C4-2B (cell line): ENCODE results near the gene CYB561D2.
A peak's percentile ranks its signal among the peaks of the same experiment; 100 is the strongest.

ENCODE experiments used
- H3K27ac ChIP-seq: fragments of 450-650 bp; 2 replicates; pipeline ENCODE4 v1.5.1; 2017
- ZFX ChIP-seq: fragments of 450-650 bp; IDR thresholded peaks from 2 replicates; pipeline ENCODE4 v1.6.1; 2017
- TF ChIP-seq, protein P1 (sequence below): fragments of 450-650 bp; conservative IDR thresholded peaks from 2 replicates; pipeline ENCODE4 v1.5.1; 2017; ENCODE audit warnings: mild to moderate bottlenecking

CYB561D2 gene

DNA sequence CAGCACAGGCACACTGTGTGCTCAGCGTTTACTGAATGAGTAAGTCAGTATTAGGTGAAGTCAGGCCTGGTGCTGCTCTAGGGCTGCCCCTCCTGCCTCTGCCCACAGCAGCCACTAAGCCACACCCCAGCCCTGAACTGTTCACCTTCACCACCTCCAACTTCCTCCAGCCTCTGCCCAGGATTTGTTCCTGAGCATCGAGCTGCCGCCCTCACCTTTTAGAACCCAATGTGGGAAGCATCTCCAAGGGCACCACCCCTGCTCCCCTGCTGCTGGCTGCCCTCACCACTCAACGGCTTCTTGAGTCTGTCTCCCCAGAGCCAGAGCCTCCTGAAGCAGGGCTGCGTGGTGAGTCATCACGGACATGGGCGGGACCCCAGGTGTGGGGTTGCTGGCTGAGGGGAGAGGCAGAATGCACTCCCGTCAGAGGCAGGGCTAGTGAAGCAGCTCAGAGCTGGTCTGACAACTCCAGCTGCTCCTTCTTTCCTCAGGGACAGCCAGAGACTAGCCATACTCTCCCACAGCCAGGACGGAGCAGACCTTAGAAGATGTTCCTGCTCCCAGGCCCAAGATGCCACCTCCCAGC, 33.9 kb upstream of the CYB561D2 start:
- no peak for TF ChIP-seq ZFX
- TF ChIP-seq, protein P1, sequence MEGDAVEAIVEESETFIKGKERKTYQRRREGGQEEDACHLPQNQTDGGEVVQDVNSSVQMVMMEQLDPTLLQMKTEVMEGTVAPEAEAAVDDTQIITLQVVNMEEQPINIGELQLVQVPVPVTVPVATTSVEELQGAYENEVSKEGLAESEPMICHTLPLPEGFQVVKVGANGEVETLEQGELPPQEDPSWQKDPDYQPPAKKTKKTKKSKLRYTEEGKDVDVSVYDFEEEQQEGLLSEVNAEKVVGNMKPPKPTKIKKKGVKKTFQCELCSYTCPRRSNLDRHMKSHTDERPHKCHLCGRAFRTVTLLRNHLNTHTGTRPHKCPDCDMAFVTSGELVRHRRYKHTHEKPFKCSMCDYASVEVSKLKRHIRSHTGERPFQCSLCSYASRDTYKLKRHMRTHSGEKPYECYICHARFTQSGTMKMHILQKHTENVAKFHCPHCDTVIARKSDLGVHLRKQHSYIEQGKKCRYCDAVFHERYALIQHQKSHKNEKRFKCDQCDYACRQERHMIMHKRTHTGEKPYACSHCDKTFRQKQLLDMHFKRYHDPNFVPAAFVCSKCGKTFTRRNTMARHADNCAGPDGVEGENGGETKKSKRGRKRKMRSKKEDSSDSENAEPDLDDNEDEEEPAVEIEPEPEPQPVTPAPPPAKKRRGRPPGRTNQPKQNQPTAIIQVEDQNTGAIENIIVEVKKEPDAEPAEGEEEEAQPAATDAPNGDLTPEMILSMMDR, result no peak
- no peak overlapping the region for H3K27ac ChIP-seq

- TF ChIP-seq ZFX, result no peak
- TF ChIP-seq, protein P1, result no peak
- no peak overlapping the region for H3K27ac ChIP-seq
These were observed 33.4 kb upstream of the CYB561D2 start for GRCh38 chr3:50317300-50317699.

DNA sequence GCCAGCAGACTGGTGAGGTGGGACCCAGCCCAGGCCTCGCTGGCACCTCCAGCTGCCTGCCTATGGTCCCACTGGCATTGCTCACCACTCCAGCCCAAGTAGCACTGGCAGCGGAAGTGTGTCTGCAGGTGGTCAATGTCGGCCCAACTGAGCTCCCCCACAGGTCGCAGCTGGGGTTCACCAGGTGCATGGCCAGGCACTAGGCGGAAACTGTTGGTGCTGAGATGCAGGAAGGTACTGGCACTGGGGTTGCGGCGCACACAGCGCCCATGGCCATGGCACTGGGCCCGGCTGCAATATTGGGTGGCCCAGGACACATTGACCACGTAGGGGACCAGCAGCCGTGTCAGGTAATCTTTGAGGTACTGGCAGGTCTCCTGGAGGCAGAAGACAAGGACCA, 32.5 kb upstream of the CYB561D2 start:
- no peak overlapping the region for H3K27ac ChIP-seq
- TF ChIP-seq, protein P1, result no peak
- TF ChIP-seq ZFX, result no peak

DNA sequence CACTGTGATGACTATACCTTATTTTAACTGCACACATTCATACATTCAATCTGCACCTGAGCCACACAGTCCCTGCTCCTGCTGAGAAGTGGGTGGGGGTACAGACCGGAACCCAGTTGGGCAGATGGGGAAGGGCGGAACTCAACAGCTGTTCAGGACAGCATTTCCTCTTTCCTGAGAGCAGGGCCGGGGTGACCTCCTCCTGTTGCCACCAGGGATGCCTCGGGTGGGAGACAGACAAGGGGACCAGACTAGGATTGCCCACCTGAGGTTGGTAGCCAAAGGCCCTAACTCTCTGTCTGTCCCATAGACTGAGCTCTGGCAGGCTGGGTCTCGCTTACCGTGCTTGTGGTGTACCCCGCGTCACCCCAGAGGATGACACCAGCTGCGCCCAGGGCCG, 32.0 kb upstream of the CYB561D2 start:
- no peak for TF ChIP-seq ZFX
- TF ChIP-seq, protein P1, result no peak
- no peak overlapping the region for H3K27ac ChIP-seq

DNA sequence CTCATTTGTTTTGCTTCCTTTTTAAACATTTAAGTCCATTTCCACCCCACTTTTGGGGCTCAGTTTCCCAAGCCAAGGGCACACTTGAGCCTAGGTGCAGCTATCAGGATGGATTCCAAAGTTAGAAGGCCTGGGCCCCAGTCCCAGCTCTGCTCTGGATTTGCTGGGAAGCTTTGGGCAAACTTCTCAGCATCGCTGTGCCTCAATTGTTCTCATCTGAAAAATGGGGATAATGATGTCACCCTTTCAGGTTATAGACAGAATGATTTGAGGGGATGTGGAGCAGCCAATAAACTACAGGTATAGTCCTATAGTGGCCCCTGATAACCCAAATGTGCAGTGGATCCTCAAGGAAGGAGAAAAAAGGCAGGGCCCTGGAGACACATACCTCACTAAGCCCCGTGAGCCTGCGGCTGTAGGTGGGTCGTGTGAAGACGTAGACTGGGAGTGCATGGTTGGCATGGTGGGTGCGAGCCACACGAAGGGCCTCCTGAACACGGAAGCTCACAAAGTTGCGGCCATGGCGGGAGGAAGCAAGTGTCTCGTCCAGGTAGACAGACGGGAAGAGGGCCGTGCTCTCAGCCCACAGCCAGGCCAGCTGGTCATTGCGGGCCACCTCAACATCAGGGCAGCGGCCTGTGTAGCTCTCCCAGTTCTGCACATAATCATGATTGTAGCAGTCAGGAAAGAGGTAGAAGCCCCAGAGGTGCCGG, 31.3 kb upstream of the CYB561D2 start:
- no peak overlapping the region; the same call in 1 of the 2 replicates for H3K27ac ChIP-seq
- TF ChIP-seq, protein P1, result no peak
- TF ChIP-seq ZFX, result no peak

DNA sequence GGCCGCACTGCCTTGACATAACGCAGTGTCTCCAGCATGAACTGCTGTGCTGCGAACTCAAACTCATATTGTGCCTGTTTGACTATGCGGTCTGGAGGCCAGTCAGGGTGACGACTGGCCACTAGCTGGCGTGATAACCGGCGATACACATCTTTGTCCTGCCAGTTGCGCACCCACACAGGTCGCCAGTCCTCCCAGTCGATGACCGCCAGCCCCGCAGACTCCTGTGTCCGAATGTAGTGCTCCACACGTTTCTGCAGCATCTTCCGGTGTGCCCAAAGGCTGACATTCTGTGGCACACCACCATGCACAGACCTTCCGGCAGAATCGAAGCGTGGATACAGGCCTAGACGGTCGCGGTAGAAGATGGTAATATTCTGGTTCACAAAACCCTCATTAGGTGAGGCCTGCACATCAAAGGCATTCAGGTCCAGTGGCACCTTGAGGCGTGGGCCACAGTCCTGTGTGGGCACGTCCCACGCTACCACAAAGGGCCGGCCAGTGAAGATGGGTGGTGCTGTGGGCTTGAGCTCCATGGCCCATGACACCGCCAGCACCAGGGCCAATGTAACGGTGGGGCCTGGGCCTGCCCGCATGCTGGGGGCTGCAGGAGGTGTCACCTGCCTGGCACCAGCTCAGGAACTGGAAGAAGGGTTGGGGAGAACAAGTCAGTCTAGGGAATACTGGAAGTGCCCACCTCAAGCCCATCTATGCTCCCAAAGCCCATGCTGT, 30.6 kb upstream of the CYB561D2 start:
- peak overlapping the region; percentile 90 for H3K27ac ChIP-seq
- no peak for TF ChIP-seq ZFX
- TF ChIP-seq, protein P1, result no peak

DNA sequence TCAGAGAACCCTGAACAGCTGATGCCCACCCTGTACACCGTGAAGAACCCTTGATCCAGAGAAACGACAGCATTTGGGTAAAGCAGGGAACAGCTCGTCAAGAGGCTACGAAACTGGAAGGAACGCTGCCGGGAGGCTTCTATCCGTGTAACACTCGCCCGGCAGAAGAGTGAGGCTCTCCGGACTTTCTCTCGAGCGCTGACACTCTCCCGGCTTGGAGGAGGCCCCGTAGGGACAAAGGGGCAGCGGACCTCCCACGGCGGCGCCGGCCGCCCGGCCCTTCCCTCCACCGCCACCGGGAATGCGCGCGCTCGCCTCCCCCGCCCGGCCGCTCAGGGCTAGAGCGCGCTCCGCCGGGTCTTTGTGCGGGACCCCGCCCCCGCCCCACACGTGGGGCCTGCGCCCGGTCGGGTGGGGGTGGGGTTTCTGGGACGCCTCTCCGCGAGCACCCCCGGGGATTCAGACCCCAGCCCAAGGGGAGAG, 29.8 kb upstream of the CYB561D2 start:
- peak overlapping the region; percentile 90 for H3K27ac ChIP-seq

More for the DNA sequence above, 29.8 kb upstream of the CYB561D2 start:
- TF ChIP-seq, protein P1, result no peak
